GM10266 (cell line): ENCODE data around the gene DLK1.

Experiments used
- DNase-seq: peaks from one replicate; pipeline ENCODE4 v3.0.0; 2012; ENCODE audit errors: extremely low spot score
- TF ChIP-seq, protein P1 (sequence below): IDR thresholded peaks from 2 replicates; pipeline ENCODE4 v1.5.1; 2012; ENCODE audit warnings: mild to moderate bottlenecking, low read depth; ENCODE audit not compliant: control insufficient read depth, insufficient read depth; ENCODE audit errors: missing control alignments

DLK1 gene

DNA sequence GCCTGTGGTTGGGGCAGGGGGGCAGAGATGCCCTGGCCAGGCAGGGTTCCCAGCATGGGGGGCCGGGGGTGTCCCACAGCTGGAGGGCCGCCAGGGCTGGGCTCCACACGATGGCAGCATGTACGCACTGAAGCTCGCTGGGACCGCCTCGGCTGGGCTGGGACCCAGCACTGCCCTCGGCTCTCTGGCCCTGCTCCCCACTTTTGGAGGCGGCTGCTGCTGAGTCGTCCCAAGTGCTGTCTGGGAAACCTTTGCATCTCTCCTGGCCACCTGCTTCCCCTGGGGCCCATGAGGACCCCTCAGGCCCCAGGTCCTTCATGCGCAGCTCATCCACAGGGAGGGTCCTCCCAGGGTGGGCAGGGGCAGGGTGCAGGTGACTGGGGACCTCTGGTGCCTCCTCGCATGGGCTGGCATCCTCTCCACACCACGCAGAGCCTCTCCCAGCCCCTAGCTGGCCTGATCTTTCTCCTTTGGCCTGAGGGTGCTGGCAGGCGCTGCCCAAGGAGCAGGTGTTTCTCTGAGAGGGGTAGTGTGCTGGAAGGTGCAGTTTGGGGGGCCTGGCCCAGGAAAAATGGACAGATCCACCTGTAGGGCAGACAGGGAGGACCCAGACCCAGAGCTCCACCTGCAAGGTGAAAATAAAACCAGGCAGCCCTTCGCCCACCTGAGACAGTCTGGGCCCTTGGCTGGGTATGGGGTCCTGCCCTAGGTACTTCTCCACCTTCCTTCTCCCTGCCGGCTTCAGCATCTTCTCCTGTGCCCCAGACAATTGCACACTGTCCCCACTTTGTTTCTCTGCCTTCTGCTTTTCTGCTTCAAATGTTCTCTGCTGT is 46.9 kb downstream of the DLK1 start:
- no peak for DNase-seq
- TF ChIP-seq, protein P1, sequence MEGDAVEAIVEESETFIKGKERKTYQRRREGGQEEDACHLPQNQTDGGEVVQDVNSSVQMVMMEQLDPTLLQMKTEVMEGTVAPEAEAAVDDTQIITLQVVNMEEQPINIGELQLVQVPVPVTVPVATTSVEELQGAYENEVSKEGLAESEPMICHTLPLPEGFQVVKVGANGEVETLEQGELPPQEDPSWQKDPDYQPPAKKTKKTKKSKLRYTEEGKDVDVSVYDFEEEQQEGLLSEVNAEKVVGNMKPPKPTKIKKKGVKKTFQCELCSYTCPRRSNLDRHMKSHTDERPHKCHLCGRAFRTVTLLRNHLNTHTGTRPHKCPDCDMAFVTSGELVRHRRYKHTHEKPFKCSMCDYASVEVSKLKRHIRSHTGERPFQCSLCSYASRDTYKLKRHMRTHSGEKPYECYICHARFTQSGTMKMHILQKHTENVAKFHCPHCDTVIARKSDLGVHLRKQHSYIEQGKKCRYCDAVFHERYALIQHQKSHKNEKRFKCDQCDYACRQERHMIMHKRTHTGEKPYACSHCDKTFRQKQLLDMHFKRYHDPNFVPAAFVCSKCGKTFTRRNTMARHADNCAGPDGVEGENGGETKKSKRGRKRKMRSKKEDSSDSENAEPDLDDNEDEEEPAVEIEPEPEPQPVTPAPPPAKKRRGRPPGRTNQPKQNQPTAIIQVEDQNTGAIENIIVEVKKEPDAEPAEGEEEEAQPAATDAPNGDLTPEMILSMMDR: no peak

DNA sequence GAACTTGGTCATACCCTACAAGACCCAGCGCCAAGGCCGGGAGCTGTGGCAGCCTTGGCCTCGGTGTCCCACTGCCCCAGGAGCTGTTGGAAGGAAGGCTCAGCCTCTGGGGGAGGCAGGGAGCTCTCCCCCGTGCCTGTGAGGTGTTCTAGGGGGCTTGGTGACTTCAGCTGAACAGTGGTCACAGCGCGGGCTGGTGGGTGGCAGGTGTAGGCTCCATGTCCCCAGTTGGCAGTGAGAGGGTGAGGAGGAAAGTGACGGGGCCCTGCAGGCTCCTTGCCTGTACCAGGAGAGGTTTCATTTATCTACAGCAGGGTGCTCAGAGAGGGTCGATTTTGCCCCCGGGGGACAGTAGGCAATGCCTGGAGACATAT is 47.5 kb downstream of the DLK1 start:
- TF ChIP-seq, protein P1: no peak
- DNase-seq: no peak

DNA sequence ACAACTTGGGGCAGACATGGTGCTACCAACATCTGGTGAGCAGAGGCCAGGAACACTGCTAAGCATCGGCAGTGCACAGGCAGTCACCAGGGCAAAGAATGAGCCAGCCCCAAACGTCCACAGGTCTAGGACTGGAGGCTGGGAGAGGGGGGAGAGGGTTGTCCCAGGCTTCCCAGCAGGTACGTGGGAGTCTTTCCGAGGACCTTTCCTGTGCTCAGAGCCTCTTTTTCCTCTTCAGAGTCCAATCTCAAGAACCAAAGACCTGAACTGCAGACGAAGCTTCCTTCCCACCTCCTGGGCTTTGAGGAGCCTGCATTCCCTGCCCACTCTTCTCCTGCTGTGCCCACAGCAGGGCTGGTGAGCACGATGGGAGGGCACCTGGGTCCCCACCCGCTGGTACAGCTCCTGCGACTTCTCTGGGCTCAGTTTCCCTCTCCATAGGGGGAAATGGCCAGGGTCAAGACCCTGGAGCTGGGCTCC is 48.7 kb downstream of the DLK1 start:
- TF ChIP-seq, protein P1: no peak
- DNase-seq: no peak

DNA sequence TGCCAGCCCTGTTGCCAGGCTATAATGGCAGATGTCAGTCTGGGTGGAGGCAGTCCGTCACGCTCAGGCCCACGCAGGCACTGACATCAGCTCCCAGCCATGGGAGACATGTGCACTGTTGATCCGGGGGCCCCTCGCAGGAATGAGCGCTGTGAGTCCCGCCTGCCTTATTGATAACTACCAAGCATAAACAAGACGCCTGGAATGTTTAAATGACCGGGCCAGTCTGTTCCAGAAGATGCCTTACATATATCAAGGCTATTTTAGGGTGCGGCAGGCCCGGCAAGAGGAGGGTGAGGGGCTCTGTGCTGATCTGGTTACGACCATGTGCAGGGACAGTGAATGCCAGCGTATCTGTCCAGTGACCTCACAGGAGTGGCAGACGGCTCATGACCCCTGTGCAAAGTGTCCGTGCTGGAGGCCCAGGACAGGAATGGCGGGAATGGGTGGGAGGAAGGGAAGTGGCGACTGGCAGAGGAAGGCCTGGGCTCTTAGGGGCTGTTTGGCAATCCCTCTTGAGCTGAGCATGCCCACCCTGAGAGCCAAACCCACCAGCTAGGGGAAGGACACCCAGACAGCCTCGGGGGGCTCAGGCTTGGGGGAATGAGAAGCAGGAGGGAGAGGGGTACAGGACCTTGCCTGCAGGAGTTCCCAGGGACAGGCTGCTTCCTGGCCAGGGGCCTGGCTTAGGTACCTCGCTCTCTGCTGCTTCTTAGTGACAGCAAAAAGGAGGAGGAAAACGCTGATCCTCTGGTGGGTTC is 49.3 kb downstream of the DLK1 start:
- TF ChIP-seq, protein P1: no peak
- no peak for DNase-seq

DNA sequence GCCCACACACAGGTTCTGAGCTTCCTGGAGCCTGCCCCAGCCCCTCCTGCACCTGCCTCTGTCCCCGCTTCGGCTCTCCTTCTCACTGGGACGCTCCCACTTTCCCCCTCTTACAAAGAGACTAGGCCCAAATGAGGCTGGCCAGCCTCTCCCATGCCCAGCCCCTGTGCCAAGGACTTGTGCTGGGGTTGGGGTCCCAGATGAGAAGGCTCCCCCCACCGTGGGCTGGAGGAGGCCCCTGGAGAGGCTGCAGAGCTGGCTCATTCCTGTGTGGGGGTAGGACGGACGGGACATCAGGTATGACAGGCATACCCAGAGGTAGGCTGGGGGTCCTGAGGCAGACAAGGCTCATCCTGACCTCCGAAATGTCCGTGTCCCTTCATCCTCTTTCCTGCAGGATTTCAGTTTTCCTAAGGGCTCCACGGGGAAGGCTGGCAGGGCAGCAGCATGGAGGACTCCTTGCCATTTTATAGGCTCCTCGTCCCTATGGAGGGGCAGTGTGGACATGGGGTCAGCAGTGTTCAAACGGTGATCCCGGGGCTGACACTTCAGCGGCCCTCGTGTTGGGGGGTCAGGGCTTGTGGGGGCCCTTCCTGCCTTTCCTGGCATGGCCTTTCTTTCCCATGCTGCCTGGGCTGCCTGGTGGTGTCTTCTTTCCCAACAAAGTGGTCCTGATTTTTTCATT is 50.1 kb downstream of the DLK1 start:
- no peak for DNase-seq
- TF ChIP-seq, protein P1: no peak

DNA sequence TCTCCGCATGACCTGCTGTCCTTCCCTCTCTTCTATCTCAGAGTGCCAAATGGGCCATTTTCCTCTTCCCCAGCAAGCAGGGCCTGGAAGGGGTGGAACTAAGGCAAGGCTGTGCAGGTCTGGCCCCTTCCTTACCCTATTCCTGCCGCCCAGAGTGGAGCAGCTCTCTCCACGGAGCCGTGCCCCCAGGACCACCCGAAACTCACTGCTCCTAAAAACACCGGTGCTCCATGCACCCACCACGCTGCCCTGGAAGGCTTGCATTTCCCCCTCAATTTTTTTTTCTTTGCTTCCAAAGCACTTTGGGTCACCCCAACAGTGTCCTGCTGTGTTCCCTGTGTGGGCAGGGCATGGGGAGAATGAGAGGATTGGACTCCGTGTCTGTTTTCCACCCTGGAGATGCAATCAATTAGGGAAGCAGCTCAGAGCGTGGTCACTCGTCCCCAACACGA is 50.7 kb downstream of the DLK1 start:
- TF ChIP-seq, protein P1: no peak
- no peak for DNase-seq
